Panc1 (cell line): ENCODE measurements around the gene ABHD8. TPM values are rescaled to one million over a fixed set of nuclear protein-coding genes. Genes with fewer than 3 reads are reported as not detected.

Experiments used
- ATAC-seq: fragments of 200-7000 bp; cut with Tn5 transposase; 2 replicates; pipeline ENCODE4 v1.9.1; 2020; ENCODE audit warnings: mild to moderate bottlenecking, moderate library complexity
- BruUV-seq: library from RNA; stranded (reverse); fragments of 400-500 nt; replicated peaks from 2 replicates; lab custom pipeline; 2021; lab: Mats Ljungman, UMichigan
- CTCF ChIA-PET: fragments of 300-600 bp; sonication (Branson Sonifier 250); formaldehyde crosslinking; loops from one replicate; lab custom pipeline; 2022; ENCODE audit warnings: antibody characterized with exemption; lab: Charles Lee
- POLR2A ChIA-PET: fragments of 300-600 bp; sonication (Branson Sonifier 250); formaldehyde crosslinking; loops from one replicate; lab custom pipeline; 2022; ENCODE audit warnings: antibody characterized with exemption; lab: Charles Lee
- DNase-seq: peaks from one replicate; pipeline ENCODE4 v3.0.0-alpha.2; 2010; ENCODE audit warnings: low read depth, low spot score
- H3K27ac ChIP-seq: 2 replicates; pipeline ENCODE4 v1.5.1; 2011; ENCODE audit warnings: mild to moderate bottlenecking, low read length, inconsistent platforms
- H3K27me3 ChIP-seq: fragments of 200-500 bp; sonication (Bioruptor generic); 2 replicates; pipeline ENCODE4 v1.6.0; 2014; ENCODE audit warnings: low read length, inconsistent platforms; ENCODE audit not compliant: control insufficient read depth, insufficient read depth
- H3K36me3 ChIP-seq: fragments of 200-500 bp; sonication (Bioruptor generic); 2 replicates; pipeline ENCODE4 v1.5.1; 2014; ENCODE audit warnings: inconsistent platforms, mild to moderate bottlenecking, low read length, moderate library complexity; ENCODE audit not compliant: control insufficient read depth, insufficient read depth
- H3K4me1 ChIP-seq: 2 replicates; pipeline ENCODE4 v1.5.1; 2011; ENCODE audit warnings: inconsistent platforms, mild to moderate bottlenecking, low read length, moderate library complexity; ENCODE audit not compliant: control insufficient read depth, insufficient read depth
- H3K4me3 ChIP-seq, 2 experiments: 2 replicates each; pipeline ENCODE4 v1.5.1; 2011 to 2012; ENCODE audit warnings: low read depth in 2 of 2, low read length in 2 of 2, mild to moderate bottlenecking in 2 of 2, inconsistent platforms in 1 of 2, moderate library complexity in 1 of 2
- H3K9me3 ChIP-seq: fragments of 200-500 bp; sonication (Bioruptor generic); 2 replicates; pipeline ENCODE4 v1.5.1; 2014; ENCODE audit warnings: low read depth, mild to moderate bottlenecking, inconsistent platforms, low read length, moderate library complexity; ENCODE audit not compliant: control insufficient read depth, insufficient read depth
- CTCF ChIP-seq: fragments of 450-650 bp; IDR thresholded peaks from 2 replicates; pipeline ENCODE4 v1.5.1; 2017; ENCODE audit warnings: mild to moderate bottlenecking
- POLR2AphosphoS5 ChIP-seq: IDR thresholded peaks from 2 replicates; pipeline ENCODE4 v1.6.1; 2012; ENCODE audit warnings: mild to moderate bottlenecking, low read depth, low read length, moderate library complexity
- REST ChIP-seq, 2 experiments: IDR thresholded peaks; 2 replicates each; pipeline ENCODE4 v1.6.1; 2011 to 2012; ENCODE audit warnings: low read depth in 2 of 2, control low read depth in 1 of 2, low read length in 1 of 2, mild to moderate bottlenecking in 1 of 2, moderate library complexity in 1 of 2; ENCODE audit not compliant: insufficient read depth in 1 of 2
- SIN3A ChIP-seq: IDR thresholded peaks from 2 replicates; pipeline ENCODE4 v1.6.1; 2012; ENCODE audit warnings: low read depth, mild to moderate bottlenecking, low read length, moderate library complexity, borderline replicate concordance; ENCODE audit not compliant: insufficient read depth
- TCF7L2 ChIP-seq: IDR thresholded peaks from 2 replicates; pipeline ENCODE4 v1.6.1; 2011; ENCODE audit warnings: mild to moderate bottlenecking, low read depth, low read length, inconsistent platforms
- in situ Hi-C: cut with HindIII; loops from 2 replicates; pipeline ENCODE4 v1.10.0; 2016; ENCODE audit warnings: low sequenced_read_pairs, low pct_unique_long_range_greater_than_20kb
- intact Hi-C: fragments of 100-400 bp; cut with micrococcal nuclease; formaldehyde crosslinking; loops from one replicate; pipeline ENCODE4 v1.10.0; 2022; ENCODE audit not compliant: unreplicated experiment
- total RNA-seq: library from RNA; stranded (reverse); gene quantifications from one replicate; pipeline ENCODE4 v1.2.1, GENCODE V29; 2021; ENCODE audit not compliant: unreplicated experiment

The ABHD8 gene
- total RNA-seq, 1 experiment from 2014 or later = 19.6 TPM

GRCh38 chr19:17328517-17329365 is 25.5 kb upstream of the ABHD8 start:
- no peaks in the 10 kb centered on the region; the same call in 1 of the 2 replicates for H3K36me3 ChIP-seq
- no peak overlapping the region for H3K4me3 ChIP-seq
- no peak overlapping the region for H3K27ac ChIP-seq
- H3K4me1 ChIP-seq = no peaks in the 10 kb centered on the region
- no peaks in the 10 kb centered on the region for H3K27me3 ChIP-seq
- TF ChIP-seq CTCF = no peak
- no peak for TF ChIP-seq REST (IDR thresholded peaks at IDR 0.05; ENCODE audit: insufficient read depth in 1 of 2, low read depth in 2 of 2, low read length in 1 of 2)
- TF ChIP-seq POLR2AphosphoS5 = no peak
- no peak for TF ChIP-seq SIN3A
- CTCF ChIA-PET = no interaction called here
- POLR2A ChIA-PET = no interaction called here
- no peak for ATAC-seq
- in situ Hi-C loops = no loop called here
- intact Hi-C loops = no loop called here
- DNase-seq = no peak
- no TSS peak for BruUV-seq
- no peaks in the 10 kb centered on the region for H3K9me3 ChIP-seq

GRCh38 chr19:17327654-17328516 is 24.7 kb upstream of the ABHD8 start:
- CTCF ChIA-PET = no interaction called here
- in situ Hi-C loops (no loop called here), intact Hi-C loops (no loop called here)
- no TSS peak for BruUV-seq
- H3K27me3 ChIP-seq = no peaks in the 10 kb centered on the region
- TF ChIP-seq CTCF = no peak
- no peak for TF ChIP-seq TCF7L2
- no peak for TF ChIP-seq POLR2AphosphoS5
- no peak for TF ChIP-seq REST (IDR thresholded peaks at IDR 0.05; ENCODE audit: insufficient read depth in 1 of 2, low read depth in 2 of 2, low read length in 1 of 2)
- TF ChIP-seq SIN3A = no peak
- no peaks in the 10 kb centered on the region for H3K4me1 ChIP-seq
- DNase-seq = no peak
- no peaks in the 10 kb centered on the region; the same call in 1 of the 2 replicates for H3K36me3 ChIP-seq
- POLR2A ChIA-PET = no interaction called here
- no peak overlapping the region for H3K4me3 ChIP-seq
- no peak overlapping the region for H3K27ac ChIP-seq
- no peaks in the 10 kb centered on the region for H3K9me3 ChIP-seq
- ATAC-seq = peak; percentile 38; the same call in 1 of the 2 replicates
